Measurements from ENCODE around the gene GAS2L1. TPM values are rescaled to one million over a fixed set of nuclear protein-coding genes. Genes with fewer than 3 reads are reported as not detected.
A peak's percentile ranks its signal among the peaks of the same experiment; 100 is the strongest.

Gene GAS2L1
- total RNA-seq, 1 experiment from 2014 or later: 68.8 TPM

GRCh38 chr22:29313576-29314466 lies 7.4 kb downstream of the GAS2L1 start:
- no peak overlapping the region for H3K27ac ChIP-seq (ENCODE audit: low read length)
- no peaks in the 10 kb centered on the region for H3K27me3 ChIP-seq (ENCODE audit: control insufficient read depth, insufficient read depth, low read length)
- no peaks in the 10 kb centered on the region for H3K36me3 ChIP-seq (ENCODE audit: control insufficient read depth, insufficient read depth, low read length)
- ATAC-seq (no peak), DNase-seq (ENCODE audit: low read depth, low spot score) (no peak)
- POLR2A ChIA-PET: no interaction called here
- H3K9me3 ChIP-seq (ENCODE audit: control insufficient read depth, insufficient read depth, low read depth, low read length): no peaks in the 10 kb centered on the region
- H3K4me1 ChIP-seq (ENCODE audit: control insufficient read depth, insufficient read depth, low read length): peaks cover 14% of the 10 kb centered on the region
- in situ Hi-C loops (cut with HindIII; ENCODE audit: low pct_unique_long_range_greater_than_20kb, low sequenced_read_pairs): no loop called here
- peak overlapping the region in 1 of 2 experiments; percentile 36; a peak in 1 of 4 replicates for H3K4me3 ChIP-seq (ENCODE audit: low read depth in 2 of 2, low read length in 2 of 2)
- CTCF ChIA-PET: interaction anchor here (0.6 kb wide), 1 partner anchor 13 kb away, joined by 5 read pairs; no protein-coding TSS in a partner anchor
- TF ChIP-seq, protein P1, sequence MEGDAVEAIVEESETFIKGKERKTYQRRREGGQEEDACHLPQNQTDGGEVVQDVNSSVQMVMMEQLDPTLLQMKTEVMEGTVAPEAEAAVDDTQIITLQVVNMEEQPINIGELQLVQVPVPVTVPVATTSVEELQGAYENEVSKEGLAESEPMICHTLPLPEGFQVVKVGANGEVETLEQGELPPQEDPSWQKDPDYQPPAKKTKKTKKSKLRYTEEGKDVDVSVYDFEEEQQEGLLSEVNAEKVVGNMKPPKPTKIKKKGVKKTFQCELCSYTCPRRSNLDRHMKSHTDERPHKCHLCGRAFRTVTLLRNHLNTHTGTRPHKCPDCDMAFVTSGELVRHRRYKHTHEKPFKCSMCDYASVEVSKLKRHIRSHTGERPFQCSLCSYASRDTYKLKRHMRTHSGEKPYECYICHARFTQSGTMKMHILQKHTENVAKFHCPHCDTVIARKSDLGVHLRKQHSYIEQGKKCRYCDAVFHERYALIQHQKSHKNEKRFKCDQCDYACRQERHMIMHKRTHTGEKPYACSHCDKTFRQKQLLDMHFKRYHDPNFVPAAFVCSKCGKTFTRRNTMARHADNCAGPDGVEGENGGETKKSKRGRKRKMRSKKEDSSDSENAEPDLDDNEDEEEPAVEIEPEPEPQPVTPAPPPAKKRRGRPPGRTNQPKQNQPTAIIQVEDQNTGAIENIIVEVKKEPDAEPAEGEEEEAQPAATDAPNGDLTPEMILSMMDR (IDR thresholded peaks at IDR 0.05): no peak
- TF ChIP-seq POLR2AphosphoS5 (IDR thresholded peaks at IDR 0.05; ENCODE audit: low read depth, low read length): no peak
- no peak for TF ChIP-seq SIN3A (IDR thresholded peaks at IDR 0.05; ENCODE audit: borderline replicate concordance, insufficient read depth, low read depth, low read length)
- TF ChIP-seq, protein P2, sequence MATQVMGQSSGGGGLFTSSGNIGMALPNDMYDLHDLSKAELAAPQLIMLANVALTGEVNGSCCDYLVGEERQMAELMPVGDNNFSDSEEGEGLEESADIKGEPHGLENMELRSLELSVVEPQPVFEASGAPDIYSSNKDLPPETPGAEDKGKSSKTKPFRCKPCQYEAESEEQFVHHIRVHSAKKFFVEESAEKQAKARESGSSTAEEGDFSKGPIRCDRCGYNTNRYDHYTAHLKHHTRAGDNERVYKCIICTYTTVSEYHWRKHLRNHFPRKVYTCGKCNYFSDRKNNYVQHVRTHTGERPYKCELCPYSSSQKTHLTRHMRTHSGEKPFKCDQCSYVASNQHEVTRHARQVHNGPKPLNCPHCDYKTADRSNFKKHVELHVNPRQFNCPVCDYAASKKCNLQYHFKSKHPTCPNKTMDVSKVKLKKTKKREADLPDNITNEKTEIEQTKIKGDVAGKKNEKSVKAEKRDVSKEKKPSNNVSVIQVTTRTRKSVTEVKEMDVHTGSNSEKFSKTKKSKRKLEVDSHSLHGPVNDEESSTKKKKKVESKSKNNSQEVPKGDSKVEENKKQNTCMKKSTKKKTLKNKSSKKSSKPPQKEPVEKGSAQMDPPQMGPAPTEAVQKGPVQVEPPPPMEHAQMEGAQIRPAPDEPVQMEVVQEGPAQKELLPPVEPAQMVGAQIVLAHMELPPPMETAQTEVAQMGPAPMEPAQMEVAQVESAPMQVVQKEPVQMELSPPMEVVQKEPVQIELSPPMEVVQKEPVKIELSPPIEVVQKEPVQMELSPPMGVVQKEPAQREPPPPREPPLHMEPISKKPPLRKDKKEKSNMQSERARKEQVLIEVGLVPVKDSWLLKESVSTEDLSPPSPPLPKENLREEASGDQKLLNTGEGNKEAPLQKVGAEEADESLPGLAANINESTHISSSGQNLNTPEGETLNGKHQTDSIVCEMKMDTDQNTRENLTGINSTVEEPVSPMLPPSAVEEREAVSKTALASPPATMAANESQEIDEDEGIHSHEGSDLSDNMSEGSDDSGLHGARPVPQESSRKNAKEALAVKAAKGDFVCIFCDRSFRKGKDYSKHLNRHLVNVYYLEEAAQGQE (IDR thresholded peaks at IDR 0.05; ENCODE audit: insufficient read depth in 1 of 2, low read depth in 2 of 2, low read length in 1 of 2): no peak
- TF ChIP-seq TCF7L2 (IDR thresholded peaks at IDR 0.05; ENCODE audit: low read depth, low read length): no peak
- intact Hi-C loops (cut with micrococcal nuclease; ENCODE audit: unreplicated experiment): no loop called here
- no TSS peak for BruUV-seq (replicated peaks)

GRCh38 chr22:29314537-29315285 lies 8.3 kb downstream of the GAS2L1 start:
- H3K4me3 ChIP-seq (ENCODE audit: low read depth in 2 of 2, low read length in 2 of 2): peak overlapping the region; percentile 36 to 38
- H3K27me3 ChIP-seq (ENCODE audit: control insufficient read depth, insufficient read depth, low read length): no peaks in the 10 kb centered on the region
- CTCF ChIA-PET: no interaction called here
- peak; percentile 50 for ATAC-seq
- DNase-seq (ENCODE audit: low read depth, low spot score): no peak
- POLR2A ChIA-PET: no interaction called here
- intact Hi-C loops (cut with micrococcal nuclease; ENCODE audit: unreplicated experiment): no loop called here
- no peaks in the 10 kb centered on the region for H3K9me3 ChIP-seq (ENCODE audit: control insufficient read depth, insufficient read depth, low read depth, low read length)
- H3K27ac ChIP-seq (ENCODE audit: low read length): no peak overlapping the region
- peaks cover 6% of the 10 kb centered on the region for H3K4me1 ChIP-seq (ENCODE audit: control insufficient read depth, insufficient read depth, low read length)
- in situ Hi-C loops (cut with HindIII; ENCODE audit: low pct_unique_long_range_greater_than_20kb, low sequenced_read_pairs): no loop called here
- H3K36me3 ChIP-seq (ENCODE audit: control insufficient read depth, insufficient read depth, low read length): no peaks in the 10 kb centered on the region
- no TSS peak for BruUV-seq (replicated peaks)
- TF ChIP-seq TCF7L2 (IDR thresholded peaks at IDR 0.05; ENCODE audit: low read depth, low read length): no peak
- TF ChIP-seq, protein P1 (IDR thresholded peaks at IDR 0.05): no peak
- TF ChIP-seq SIN3A (IDR thresholded peaks at IDR 0.05; ENCODE audit: borderline replicate concordance, insufficient read depth, low read depth, low read length): no peak
